Neural cell (in vitro differentiated cells): ENCODE data around the gene DAP3.

Source experiments
- CTCF ChIP-seq: fragments of 450-650 bp; IDR thresholded peaks from 2 replicates; pipeline ENCODE4 v1.5.1; 2014; ENCODE audit warnings: antibody characterized with exemption, mild to moderate bottlenecking, moderate library complexity; ENCODE audit not compliant: poor library complexity, severe bottlenecking
- EZH2 ChIP-seq: fragments of 200-600, 300-800 bp; shearing (Covaris generic), sonication (generic); IDR thresholded peaks from 2 replicates; pipeline ENCODE4 v1.6.1; 2014; ENCODE audit warnings: antibody characterized with exemption, low read length, borderline replicate concordance, mild to moderate bottlenecking; ENCODE audit not compliant: insufficient read depth, poor library complexity, severe bottlenecking
- POLR2AphosphoS5 ChIP-seq: IDR thresholded peaks from 2 replicates; pipeline ENCODE4 v1.6.1; 2012
- RAD21 ChIP-seq: fragments of 450-650 bp; conservative IDR thresholded peaks from 2 replicates; pipeline ENCODE4 v1.6.1; 2014; ENCODE audit warnings: antibody characterized with exemption, mild to moderate bottlenecking, moderate library complexity
- TAF1 ChIP-seq: IDR thresholded peaks from 2 replicates; pipeline ENCODE4 v1.6.1; 2012; ENCODE audit warnings: low read depth

- TF ChIP-seq POLR2AphosphoS5, result no peak
- no peak for TF ChIP-seq CTCF
- no peak for TF ChIP-seq RAD21
- no peak for TF ChIP-seq EZH2
- TF ChIP-seq TAF1, result no peak
These were observed 19.4 kb upstream of the DAP3 start for GRCh38 chr1:155669233-155670162.
